Panc1 (cell line): ENCODE data around the gene ERICH3. TPM values are rescaled to one million over a fixed set of nuclear protein-coding genes. Genes with fewer than 3 reads are reported as not detected.

Source experiments
- ATAC-seq: fragments of 200-7000 bp; cut with Tn5 transposase; 2 replicates; pipeline ENCODE4 v1.9.1; 2020; ENCODE audit warnings: mild to moderate bottlenecking, moderate library complexity
- BruUV-seq: library from RNA; stranded (reverse); fragments of 400-500 nt; replicated peaks from 2 replicates; lab custom pipeline; 2021; lab: Mats Ljungman, UMichigan
- CTCF ChIA-PET: fragments of 300-600 bp; sonication (Branson Sonifier 250); formaldehyde crosslinking; loops from one replicate; lab custom pipeline; 2022; ENCODE audit warnings: antibody characterized with exemption; lab: Charles Lee
- POLR2A ChIA-PET: fragments of 300-600 bp; sonication (Branson Sonifier 250); formaldehyde crosslinking; loops from one replicate; lab custom pipeline; 2022; ENCODE audit warnings: antibody characterized with exemption; lab: Charles Lee
- DNase-seq: peaks from one replicate; pipeline ENCODE4 v3.0.0-alpha.2; 2010; ENCODE audit warnings: low read depth, low spot score
- H3K27ac ChIP-seq: 2 replicates; pipeline ENCODE4 v1.5.1; 2011; ENCODE audit warnings: mild to moderate bottlenecking, low read length, inconsistent platforms
- H3K27me3 ChIP-seq: fragments of 200-500 bp; sonication (Bioruptor generic); 2 replicates; pipeline ENCODE4 v1.6.0; 2014; ENCODE audit warnings: low read length, inconsistent platforms; ENCODE audit not compliant: control insufficient read depth, insufficient read depth
- H3K36me3 ChIP-seq: fragments of 200-500 bp; sonication (Bioruptor generic); 2 replicates; pipeline ENCODE4 v1.5.1; 2014; ENCODE audit warnings: inconsistent platforms, mild to moderate bottlenecking, low read length, moderate library complexity; ENCODE audit not compliant: control insufficient read depth, insufficient read depth
- H3K4me1 ChIP-seq: 2 replicates; pipeline ENCODE4 v1.5.1; 2011; ENCODE audit warnings: inconsistent platforms, mild to moderate bottlenecking, low read length, moderate library complexity; ENCODE audit not compliant: control insufficient read depth, insufficient read depth
- H3K4me3 ChIP-seq, 2 experiments: 2 replicates each; pipeline ENCODE4 v1.5.1; 2011 to 2012; ENCODE audit warnings: low read depth in 2 of 2, low read length in 2 of 2, mild to moderate bottlenecking in 2 of 2, inconsistent platforms in 1 of 2, moderate library complexity in 1 of 2
- H3K9me3 ChIP-seq: fragments of 200-500 bp; sonication (Bioruptor generic); 2 replicates; pipeline ENCODE4 v1.5.1; 2014; ENCODE audit warnings: low read depth, mild to moderate bottlenecking, inconsistent platforms, low read length, moderate library complexity; ENCODE audit not compliant: control insufficient read depth, insufficient read depth
- POLR2AphosphoS5 ChIP-seq: IDR thresholded peaks from 2 replicates; pipeline ENCODE4 v1.6.1; 2012; ENCODE audit warnings: mild to moderate bottlenecking, low read depth, low read length, moderate library complexity
- SIN3A ChIP-seq: IDR thresholded peaks from 2 replicates; pipeline ENCODE4 v1.6.1; 2012; ENCODE audit warnings: low read depth, mild to moderate bottlenecking, low read length, moderate library complexity, borderline replicate concordance; ENCODE audit not compliant: insufficient read depth
- TCF7L2 ChIP-seq: IDR thresholded peaks from 2 replicates; pipeline ENCODE4 v1.6.1; 2011; ENCODE audit warnings: mild to moderate bottlenecking, low read depth, low read length, inconsistent platforms
- in situ Hi-C: cut with HindIII; loops from 2 replicates; pipeline ENCODE4 v1.10.0; 2016; ENCODE audit warnings: low sequenced_read_pairs, low pct_unique_long_range_greater_than_20kb
- intact Hi-C: fragments of 100-400 bp; cut with micrococcal nuclease; formaldehyde crosslinking; loops from one replicate; pipeline ENCODE4 v1.10.0; 2022; ENCODE audit not compliant: unreplicated experiment
- total RNA-seq: library from RNA; stranded (reverse); gene quantifications from one replicate; pipeline ENCODE4 v1.2.1, GENCODE V29; 2021; ENCODE audit not compliant: unreplicated experiment
- TF ChIP-seq, protein P1 (sequence below): fragments of 450-650 bp; IDR thresholded peaks from 2 replicates; pipeline ENCODE4 v1.5.1; 2017; ENCODE audit warnings: mild to moderate bottlenecking
- TF ChIP-seq, protein P2 (sequence below), 2 experiments: IDR thresholded peaks; 2 replicates each; pipeline ENCODE4 v1.6.1; 2011 to 2012; ENCODE audit warnings: low read depth in 2 of 2, control low read depth in 1 of 2, low read length in 1 of 2, mild to moderate bottlenecking in 1 of 2, moderate library complexity in 1 of 2; ENCODE audit not compliant: insufficient read depth in 1 of 2

Gene ERICH3
- total RNA-seq, 1 experiment from 2014 or later = not detected

DNA sequence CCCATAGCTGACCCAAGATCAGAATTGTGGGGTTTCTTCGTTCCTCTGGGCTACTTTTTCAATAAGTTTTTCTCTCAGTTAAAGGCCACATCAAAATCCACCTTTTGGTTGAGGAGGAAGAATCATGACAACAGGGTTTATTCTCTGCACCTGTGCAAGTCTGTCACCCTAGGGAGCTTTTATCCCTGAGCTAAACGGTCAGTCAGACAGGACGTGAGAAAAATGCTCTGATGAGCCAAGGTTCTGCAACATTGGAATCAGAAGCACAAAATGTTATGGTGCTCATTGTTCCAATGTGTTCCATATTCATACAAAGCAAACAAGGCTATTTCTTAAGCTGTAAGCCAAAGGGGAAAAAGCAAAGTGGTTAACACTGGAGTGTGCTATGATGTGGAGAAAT lies 7.4 kb upstream of the ERICH3 start:
- in situ Hi-C loops = no loop called here
- H3K4me3 ChIP-seq = no peak overlapping the region
- H3K27ac ChIP-seq = no peak overlapping the region
- no peaks in the 10 kb centered on the region for H3K9me3 ChIP-seq
- DNase-seq = no peak
- H3K27me3 ChIP-seq = no peaks in the 10 kb centered on the region; the same call in 1 of the 2 replicates
- TF ChIP-seq, protein P1, sequence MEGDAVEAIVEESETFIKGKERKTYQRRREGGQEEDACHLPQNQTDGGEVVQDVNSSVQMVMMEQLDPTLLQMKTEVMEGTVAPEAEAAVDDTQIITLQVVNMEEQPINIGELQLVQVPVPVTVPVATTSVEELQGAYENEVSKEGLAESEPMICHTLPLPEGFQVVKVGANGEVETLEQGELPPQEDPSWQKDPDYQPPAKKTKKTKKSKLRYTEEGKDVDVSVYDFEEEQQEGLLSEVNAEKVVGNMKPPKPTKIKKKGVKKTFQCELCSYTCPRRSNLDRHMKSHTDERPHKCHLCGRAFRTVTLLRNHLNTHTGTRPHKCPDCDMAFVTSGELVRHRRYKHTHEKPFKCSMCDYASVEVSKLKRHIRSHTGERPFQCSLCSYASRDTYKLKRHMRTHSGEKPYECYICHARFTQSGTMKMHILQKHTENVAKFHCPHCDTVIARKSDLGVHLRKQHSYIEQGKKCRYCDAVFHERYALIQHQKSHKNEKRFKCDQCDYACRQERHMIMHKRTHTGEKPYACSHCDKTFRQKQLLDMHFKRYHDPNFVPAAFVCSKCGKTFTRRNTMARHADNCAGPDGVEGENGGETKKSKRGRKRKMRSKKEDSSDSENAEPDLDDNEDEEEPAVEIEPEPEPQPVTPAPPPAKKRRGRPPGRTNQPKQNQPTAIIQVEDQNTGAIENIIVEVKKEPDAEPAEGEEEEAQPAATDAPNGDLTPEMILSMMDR = no peak
- TF ChIP-seq TCF7L2 (no peak), POLR2AphosphoS5 (no peak)
- ATAC-seq = no peak
- POLR2A ChIA-PET = no interaction called here
- H3K36me3 ChIP-seq = no peaks in the 10 kb centered on the region
- CTCF ChIA-PET = no interaction called here
- BruUV-seq = no TSS peak
- no peaks in the 10 kb centered on the region for H3K4me1 ChIP-seq
- intact Hi-C loops = loop anchor here (10.0 kb wide), 1 partner anchor 176 kb away; no protein-coding TSS in a partner anchor

DNA sequence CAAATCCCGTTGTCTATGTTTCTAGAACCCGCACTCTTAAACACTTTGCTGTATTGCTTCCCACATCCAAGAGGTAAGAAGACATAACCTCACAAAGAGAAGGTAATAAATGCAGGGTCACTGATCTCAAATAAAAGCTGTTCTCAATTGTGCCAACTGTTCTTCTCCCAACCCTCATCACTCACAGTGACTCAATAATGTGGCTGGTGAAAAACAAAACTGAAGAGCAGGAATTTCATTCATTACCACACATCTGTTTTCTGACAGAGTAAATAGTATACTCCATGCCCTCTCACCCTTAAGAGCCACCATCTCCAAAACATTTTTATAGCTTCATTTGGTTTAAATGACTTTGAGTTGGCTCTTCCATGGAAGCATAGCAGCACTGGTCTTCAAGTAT lies 6.2 kb upstream of the ERICH3 start:
- no peak overlapping the region for H3K4me3 ChIP-seq
- H3K36me3 ChIP-seq = no peaks in the 10 kb centered on the region
- POLR2A ChIA-PET = no interaction called here
- H3K9me3 ChIP-seq = no peaks in the 10 kb centered on the region
- no peak for ATAC-seq
- CTCF ChIA-PET = no interaction called here
- intact Hi-C loops = loop anchor here (10.0 kb wide), 1 partner anchor 175 kb away; no protein-coding TSS in a partner anchor
- no peaks in the 10 kb centered on the region; the same call in 1 of the 2 replicates for H3K27me3 ChIP-seq
- no TSS peak for BruUV-seq
- TF ChIP-seq, protein P1 = no peak
- TF ChIP-seq, protein P2, sequence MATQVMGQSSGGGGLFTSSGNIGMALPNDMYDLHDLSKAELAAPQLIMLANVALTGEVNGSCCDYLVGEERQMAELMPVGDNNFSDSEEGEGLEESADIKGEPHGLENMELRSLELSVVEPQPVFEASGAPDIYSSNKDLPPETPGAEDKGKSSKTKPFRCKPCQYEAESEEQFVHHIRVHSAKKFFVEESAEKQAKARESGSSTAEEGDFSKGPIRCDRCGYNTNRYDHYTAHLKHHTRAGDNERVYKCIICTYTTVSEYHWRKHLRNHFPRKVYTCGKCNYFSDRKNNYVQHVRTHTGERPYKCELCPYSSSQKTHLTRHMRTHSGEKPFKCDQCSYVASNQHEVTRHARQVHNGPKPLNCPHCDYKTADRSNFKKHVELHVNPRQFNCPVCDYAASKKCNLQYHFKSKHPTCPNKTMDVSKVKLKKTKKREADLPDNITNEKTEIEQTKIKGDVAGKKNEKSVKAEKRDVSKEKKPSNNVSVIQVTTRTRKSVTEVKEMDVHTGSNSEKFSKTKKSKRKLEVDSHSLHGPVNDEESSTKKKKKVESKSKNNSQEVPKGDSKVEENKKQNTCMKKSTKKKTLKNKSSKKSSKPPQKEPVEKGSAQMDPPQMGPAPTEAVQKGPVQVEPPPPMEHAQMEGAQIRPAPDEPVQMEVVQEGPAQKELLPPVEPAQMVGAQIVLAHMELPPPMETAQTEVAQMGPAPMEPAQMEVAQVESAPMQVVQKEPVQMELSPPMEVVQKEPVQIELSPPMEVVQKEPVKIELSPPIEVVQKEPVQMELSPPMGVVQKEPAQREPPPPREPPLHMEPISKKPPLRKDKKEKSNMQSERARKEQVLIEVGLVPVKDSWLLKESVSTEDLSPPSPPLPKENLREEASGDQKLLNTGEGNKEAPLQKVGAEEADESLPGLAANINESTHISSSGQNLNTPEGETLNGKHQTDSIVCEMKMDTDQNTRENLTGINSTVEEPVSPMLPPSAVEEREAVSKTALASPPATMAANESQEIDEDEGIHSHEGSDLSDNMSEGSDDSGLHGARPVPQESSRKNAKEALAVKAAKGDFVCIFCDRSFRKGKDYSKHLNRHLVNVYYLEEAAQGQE (IDR thresholded peaks at IDR 0.05; ENCODE audit: insufficient read depth in 1 of 2, low read depth in 2 of 2, low read length in 1 of 2) = no peak
- no peak for TF ChIP-seq SIN3A
- TF ChIP-seq POLR2AphosphoS5 = no peak
- TF ChIP-seq TCF7L2 = no peak
- H3K4me1 ChIP-seq = no peaks in the 10 kb centered on the region
- H3K27ac ChIP-seq = no peak overlapping the region
- DNase-seq = no peak
- in situ Hi-C loops = no loop called here
